ENCODE data around the gene PLEKHH2.
"Not testable (repeated sequence)": the region's sequence is repeated elsewhere in the genome, so short reads cannot be mapped to it uniquely, and the experiment has no call there.

The PLEKHH2 gene

GRCh38 chr2:43612944-43613343 lies 24.1 kb upstream of the PLEKHH2 start:
- no peak for DNase-seq (ENCODE audit: extremely low spot score)
- no peak for TF ChIP-seq CTCF (IDR thresholded peaks at IDR 0.05; ENCODE audit: control extremely low read depth, extremely low read depth, low read depth, missing control alignments)
- ChIA-PET POLR2A (no interaction called here), CTCF (interaction anchor here (1.1 to 3.0 kb wide), 8 partner anchors 8 to 784 kb away, joined by 3 to 12 read pairs (median 4); no protein-coding TSS in a partner anchor)

- TF ChIP-seq CTCF (IDR thresholded peaks at IDR 0.05; ENCODE audit: control extremely low read depth, extremely low read depth, low read depth, missing control alignments) = no peak
- CTCF ChIA-PET = no interaction called here
- DNase-seq (ENCODE audit: extremely low spot score) = no peak
- POLR2A ChIA-PET = no interaction called here
Measured at GRCh38 chr2:43616967-43617680, 19.9 kb upstream of the PLEKHH2 start.

GRCh38 chr2:43619511-43619910 lies 17.5 kb upstream of the PLEKHH2 start:
- TF ChIP-seq CTCF (IDR thresholded peaks at IDR 0.05; ENCODE audit: control extremely low read depth, extremely low read depth, low read depth, missing control alignments) = no peak
- DNase-seq (ENCODE audit: extremely low spot score) = no peak
- CTCF ChIA-PET = interaction anchor here (1.2 kb wide), 1 partner anchor 10 kb away, joined by 3 read pairs; no protein-coding TSS in a partner anchor
- POLR2A ChIA-PET = no interaction called here

GRCh38 chr2:43622931-43623451 lies 14.1 kb upstream of the PLEKHH2 start:
- ChIA-PET CTCF (interaction anchor here (0.8 to 1.6 kb wide), 3 partner anchors 10 to 13 kb away, joined by 3 to 4 read pairs (median 3); no protein-coding TSS in a partner anchor), POLR2A (no interaction called here)
- no peak for TF ChIP-seq CTCF (IDR thresholded peaks at IDR 0.05; ENCODE audit: control extremely low read depth, extremely low read depth, low read depth, missing control alignments)
- DNase-seq (ENCODE audit: extremely low spot score) = no peak

GRCh38 chr2:43631618-43632317 lies 5.3 kb upstream of the PLEKHH2 start:
- ChIA-PET CTCF (no interaction called here), POLR2A (no interaction called here)
- TF ChIP-seq CTCF (IDR thresholded peaks at IDR 0.05; ENCODE audit: control extremely low read depth, extremely low read depth, low read depth, missing control alignments) = no peak
- DNase-seq (ENCODE audit: extremely low spot score) = no peak

- DNase-seq (ENCODE audit: extremely low spot score) = no peak
- POLR2A ChIA-PET = no interaction called here
Measured at GRCh38 chr2:43634604-43635306, 2.3 kb upstream of the PLEKHH2 start.

GRCh38 chr2:43636153-43636552 lies 907 bp upstream of the PLEKHH2 start:
- CTCF ChIA-PET = interaction anchor here (0.9 kb wide), 1 partner anchor 28 kb away, joined by 3 read pairs; no protein-coding TSS in a partner anchor

More at GRCh38 chr2:43634604-43635306, 2.3 kb upstream of the PLEKHH2 start:
- TF ChIP-seq CTCF (IDR thresholded peaks at IDR 0.05; ENCODE audit: control extremely low read depth, extremely low read depth, low read depth, missing control alignments) = no peak
- CTCF ChIA-PET = interaction anchor here (1.2 kb wide), 1 partner anchor 24 kb away, joined by 3 read pairs; no protein-coding TSS in a partner anchor

More at GRCh38 chr2:43636153-43636552, 907 bp upstream of the PLEKHH2 start:
- POLR2A ChIA-PET; DNase-seq (ENCODE audit: extremely low spot score): not testable (repeated sequence)

All from GM10248 (cell line).